Ecto neural progenitor cell (in vitro differentiated cells): Measurements from ENCODE around the gene DZIP3.
"Not testable (repeated sequence)": the region's sequence is repeated elsewhere in the genome, so short reads cannot be mapped to it uniquely, and the experiment has no call there.

ENCODE experiments used
- DNase-seq: peaks from one replicate; pipeline ENCODE4 v3.0.0-alpha.2; 2018; ENCODE audit warnings: low spot score

Gene DZIP3

GRCh38 chr3:108692286-108692685 lies 102.8 kb downstream of the DZIP3 start:
- not testable (repeated sequence) for DNase-seq

DNA sequence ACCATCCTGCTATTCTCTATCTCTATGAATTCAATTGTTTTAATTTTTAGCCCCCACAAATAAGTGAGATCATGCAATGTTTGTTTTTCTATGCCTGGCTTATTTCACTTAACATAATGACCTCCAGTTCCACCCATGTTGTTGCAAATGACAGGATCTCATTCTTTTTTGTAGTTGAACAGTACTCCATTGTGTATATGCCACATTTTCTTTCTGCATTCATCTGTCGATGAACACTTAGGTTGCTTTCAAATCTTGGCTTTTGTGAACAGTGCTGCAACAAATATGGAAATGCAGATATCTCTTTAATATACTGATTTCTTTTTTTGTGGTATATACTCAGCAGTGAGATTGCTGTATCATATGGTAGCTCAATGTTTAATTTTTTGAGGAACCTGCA lies 108.9 kb downstream of the DZIP3 start:
- no peak for DNase-seq

DNA sequence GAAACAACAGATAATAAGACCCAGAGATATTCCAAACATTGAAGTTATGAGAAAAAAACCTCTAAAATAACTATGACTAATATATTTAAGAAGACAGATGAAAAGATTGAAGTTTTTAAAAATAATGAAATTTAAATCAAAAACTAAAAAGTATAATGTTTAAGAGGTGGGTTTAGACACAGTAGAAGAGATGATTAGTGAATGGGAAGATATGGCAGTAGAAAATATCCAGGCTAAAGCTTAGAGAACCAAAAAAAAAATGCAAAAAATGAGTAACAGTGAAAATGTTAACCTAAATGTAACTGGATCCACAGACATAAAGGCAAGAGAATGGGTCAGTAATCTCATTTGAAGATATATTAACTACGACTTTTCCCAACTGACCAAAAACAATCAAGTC lies 115.5 kb downstream of the DZIP3 start:
- no peak for DNase-seq

DNA sequence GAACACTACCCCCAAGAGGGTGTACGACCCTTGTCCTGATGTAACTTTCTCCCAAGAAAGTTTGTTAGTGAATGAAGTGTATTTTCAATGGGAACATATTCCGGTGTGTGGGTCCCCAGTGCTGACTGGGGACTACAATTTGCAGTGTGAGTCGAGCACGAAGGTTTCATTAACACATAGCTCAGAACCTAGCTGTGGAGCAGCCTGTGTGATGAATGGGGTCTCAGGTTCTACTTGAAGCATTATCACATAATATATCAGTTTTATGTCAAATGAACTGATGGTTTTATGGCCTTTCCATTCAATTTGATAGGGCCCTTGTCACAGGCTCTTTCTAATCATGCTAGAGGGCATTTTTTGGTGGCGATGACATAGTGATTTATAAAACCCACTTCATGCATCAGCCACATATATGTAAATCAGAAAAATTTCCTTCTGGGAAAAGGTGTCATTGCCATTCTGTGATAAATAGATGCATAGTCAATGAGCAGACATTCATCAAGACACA lies 123.5 kb downstream of the DZIP3 start:
- DNase-seq = no peak

DNA sequence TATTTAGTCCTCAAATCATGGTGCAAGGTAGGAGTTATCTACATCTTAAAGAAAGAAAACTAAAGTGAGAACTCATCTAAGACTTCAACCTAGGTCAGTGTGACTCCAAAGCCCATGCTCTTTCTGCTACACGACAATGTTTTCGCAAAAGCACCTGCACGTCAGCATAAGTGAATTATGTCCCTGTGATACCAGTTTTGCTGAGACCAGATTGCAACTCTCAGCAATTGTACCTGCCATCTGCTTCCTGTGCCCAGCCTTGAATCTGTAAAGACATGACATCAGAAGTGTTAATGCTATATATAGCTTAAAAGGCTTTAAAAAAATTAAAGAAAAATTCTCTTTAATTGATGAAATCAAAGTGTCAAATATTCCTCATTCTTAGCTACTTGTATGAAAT lies 124.3 kb downstream of the DZIP3 start:
- no peak for DNase-seq

- DNase-seq = no peak
These were observed 128.9 kb downstream of the DZIP3 start for GRCh38 chr3:108718454-108718853.

DNA sequence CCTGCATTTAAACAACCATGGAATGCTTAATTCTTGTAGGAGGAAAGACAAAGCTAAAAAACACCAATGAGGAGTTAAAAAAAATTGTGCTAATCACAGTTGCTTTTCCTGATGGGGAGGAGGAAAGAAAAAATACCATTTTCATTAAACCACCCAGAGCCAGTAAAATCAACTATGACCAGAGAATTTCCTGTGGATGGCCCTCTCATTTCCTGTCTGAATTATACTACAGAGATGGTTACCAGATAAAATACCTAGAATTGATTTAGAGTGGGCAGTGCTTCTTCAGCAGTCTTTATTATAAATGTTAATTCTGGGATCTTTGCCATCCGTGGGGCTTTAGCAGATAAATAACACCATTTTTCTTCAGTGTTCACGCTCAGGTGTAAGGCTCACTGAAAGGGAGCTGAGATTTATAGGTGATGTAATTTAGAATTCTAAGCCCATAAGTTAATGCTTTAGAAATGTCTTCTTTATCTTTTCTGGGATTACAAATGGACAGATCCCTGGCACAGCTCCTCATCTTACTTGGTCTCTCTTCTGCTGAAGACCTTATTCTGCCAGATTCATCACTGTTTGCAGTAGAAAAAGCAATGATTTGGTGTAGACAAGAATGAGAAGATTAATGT lies 129.8 kb downstream of the DZIP3 start:
- DNase-seq = no peak

DNA sequence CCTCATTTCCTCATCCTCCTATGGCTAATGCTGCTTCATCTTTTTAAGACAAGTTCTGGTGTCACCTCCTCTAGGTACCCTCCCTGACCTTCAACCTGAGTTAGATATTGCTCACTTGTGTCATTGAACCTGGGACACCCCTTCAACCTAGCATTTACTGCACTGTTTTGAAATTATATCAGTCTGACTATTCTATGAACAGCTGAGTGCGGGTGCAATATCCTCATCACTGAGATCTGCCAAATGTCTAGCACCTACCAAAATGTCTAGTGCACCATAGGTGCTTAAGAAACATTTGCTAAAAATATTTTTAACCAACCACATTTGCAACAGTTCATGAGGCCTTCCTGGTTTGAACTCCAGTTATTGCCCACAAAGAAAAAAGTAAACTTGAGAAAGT lies 133.2 kb downstream of the DZIP3 start:
- DNase-seq = no peak

- DNase-seq = no peak
These were observed 134.6 kb downstream of the DZIP3 start for GRCh38 chr3:108724101-108724500.

- no peak for DNase-seq
These were observed 138.6 kb downstream of the DZIP3 start for GRCh38 chr3:108728105-108728504.

DNA sequence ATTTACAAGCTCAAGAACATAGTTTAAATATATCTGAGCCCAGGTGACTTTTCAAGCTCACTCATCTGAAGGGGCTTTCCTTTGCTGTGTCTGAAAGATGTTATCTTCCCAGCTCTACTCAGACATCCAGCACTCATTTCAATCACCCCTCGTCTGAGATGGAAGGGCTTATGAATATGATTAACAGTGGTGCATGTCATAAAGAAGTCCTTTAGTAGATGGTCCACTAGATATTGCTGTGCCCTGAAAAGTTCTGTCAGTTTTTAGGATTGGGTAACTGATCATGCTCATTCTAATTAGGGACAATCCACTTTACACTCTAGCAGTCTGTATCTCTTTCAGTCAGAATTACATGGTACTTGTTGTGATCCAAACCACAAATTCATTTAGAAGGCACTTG lies 139.4 kb downstream of the DZIP3 start:
- DNase-seq = no peak

GRCh38 chr3:108736821-108737220 lies 147.3 kb downstream of the DZIP3 start:
- no peak for DNase-seq

DNA sequence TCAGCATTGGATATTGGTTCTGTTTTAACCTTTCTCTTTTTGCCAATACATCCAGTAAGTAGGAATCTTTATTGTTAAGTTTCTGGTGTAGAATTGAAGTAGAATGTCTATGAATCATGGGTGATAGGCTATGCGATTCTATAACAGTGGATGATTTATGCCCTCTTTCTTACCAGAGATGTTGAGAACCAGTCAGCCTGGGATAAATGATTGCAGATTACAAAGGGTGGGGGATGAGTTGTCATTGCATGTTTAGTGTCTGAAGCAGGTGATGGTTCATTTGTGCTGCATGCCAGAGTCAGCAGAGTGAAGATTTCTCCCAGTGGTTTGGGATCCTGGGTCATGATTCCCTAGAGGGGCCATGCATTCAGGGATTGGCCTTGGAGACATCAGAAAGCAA lies 153.4 kb downstream of the DZIP3 start:
- DNase-seq = no peak
